GM19395 (cell line): ENCODE measurements around the gene GPR78.
"Not testable (repeated sequence)": the region's sequence is repeated elsewhere in the genome, so short reads cannot be mapped to it uniquely, and the experiment has no call there.

Experiments used
- ATAC-seq: cut with Tn5 transposase; IDR thresholded peaks from one replicate; pipeline ENCODE4 v1.9.1; 2021; ENCODE audit warnings: mild to moderate bottlenecking, moderate library complexity; ENCODE audit not compliant: unreplicated experiment

The GPR78 gene

GRCh38 chr4:8560265-8561047 lies 19.7 kb upstream of the GPR78 start:
- no peak for ATAC-seq

GRCh38 chr4:8564595-8564994 lies 15.6 kb upstream of the GPR78 start:
- ATAC-seq = no peak

GRCh38 chr4:8568068-8568668 lies 12.0 kb upstream of the GPR78 start:
- no peak for ATAC-seq

- ATAC-seq = no peak
These were observed 10.0 kb upstream of the GPR78 start for GRCh38 chr4:8570201-8570600.

GRCh38 chr4:8571702-8572685 lies 8.2 kb upstream of the GPR78 start:
- ATAC-seq = no peak

GRCh38 chr4:8573266-8573665 lies 6.9 kb upstream of the GPR78 start:
- ATAC-seq = no peak

- ATAC-seq = no peak
These were observed 5.3 kb upstream of the GPR78 start for GRCh38 chr4:8574796-8575370.

GRCh38 chr4:8575457-8575856 lies 4.7 kb upstream of the GPR78 start:
- no peak for ATAC-seq

GRCh38 chr4:8576591-8576990 lies 3.6 kb upstream of the GPR78 start:
- ATAC-seq = not testable (repeated sequence)

GRCh38 chr4:8577046-8577445 lies 3.1 kb upstream of the GPR78 start:
- ATAC-seq = no peak

GRCh38 chr4:8577972-8578371 lies 2.2 kb upstream of the GPR78 start:
- ATAC-seq = no peak

- ATAC-seq = no peak
These were observed 1.5 kb upstream of the GPR78 start for GRCh38 chr4:8578717-8579116.

- no peak for ATAC-seq
These were observed 469 bp upstream of the GPR78 start for GRCh38 chr4:8579526-8580320.

- no peak for ATAC-seq
These were observed 1.1 kb downstream of the GPR78 start for GRCh38 chr4:8581094-8581861.

- ATAC-seq = no peak
These were observed 1.8 kb downstream of the GPR78 start for GRCh38 chr4:8582016-8582415.

GRCh38 chr4:8582436-8582835 lies 2.2 kb downstream of the GPR78 start:
- no peak for ATAC-seq

- no peak for ATAC-seq
These were observed 2.9 kb downstream of the GPR78 start for GRCh38 chr4:8582941-8583654.

- no peak for ATAC-seq
These were observed 3.4 kb downstream of the GPR78 start for GRCh38 chr4:8583655-8584025.

- no peak for ATAC-seq
These were observed 5.0 kb downstream of the GPR78 start for GRCh38 chr4:8585186-8585585.
